Erythroblast (primary cell): Measurements from ENCODE around the gene ZNF195.
"Not testable (repeated sequence)": the region's sequence is repeated elsewhere in the genome, so short reads cannot be mapped to it uniquely, and the experiment has no call there.

Experiments used
- GATA1 ChIP-seq: IDR thresholded peaks from 2 replicates; pipeline ENCODE4 v1.6.1; 2011; ENCODE audit warnings: low read depth, mild to moderate bottlenecking, control low read depth, low read length, moderate library complexity
- POLR2A ChIP-seq: IDR thresholded peaks from 2 replicates; pipeline ENCODE4 v1.6.1; 2011; ENCODE audit warnings: mild to moderate bottlenecking, low read length

DNA sequence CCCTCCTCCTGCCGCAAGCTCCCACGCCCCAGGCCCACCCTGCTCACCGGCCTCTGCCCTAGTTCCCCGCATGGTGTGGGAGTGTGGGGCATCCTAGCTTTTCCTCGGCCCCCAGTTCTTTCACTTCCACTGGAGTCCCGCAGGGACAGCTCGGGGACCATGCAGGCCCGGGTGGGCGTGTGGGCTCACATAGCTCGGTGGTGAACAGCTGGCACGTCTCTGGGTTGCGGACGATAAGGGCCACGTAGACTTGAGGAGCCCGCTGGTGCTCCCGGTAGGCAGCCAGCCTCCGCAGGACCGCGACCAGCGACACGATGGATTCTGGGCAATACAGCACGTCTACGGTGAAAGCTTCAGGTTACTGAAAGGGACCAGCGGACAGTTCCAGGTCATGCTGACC lies 34.7 kb upstream of the ZNF195 start:
- TF ChIP-seq POLR2A, GATA1: not testable (repeated sequence)
